WERI-Rb-1 (cell line): Measurements from ENCODE around the gene DMD.

Experiments used
- DNase-seq: peaks from one replicate; pipeline ENCODE4 v3.0.0-alpha.2; 2020
- H3K27ac ChIP-seq: fragments of 250-450 bp; sonication (Bioruptor Pico); 2 replicates; pipeline ENCODE4 v1.5.1; 2020; ENCODE audit warnings: mild to moderate bottlenecking, moderate library complexity
- H3K27me3 ChIP-seq: fragments of 250-450 bp; sonication (Bioruptor Pico); 2 replicates; pipeline ENCODE4 v1.5.1; 2021; ENCODE audit warnings: mild to moderate bottlenecking, low read depth, moderate library complexity; ENCODE audit not compliant: insufficient read depth, severe bottlenecking
- H3K36me3 ChIP-seq: fragments of 250-450 bp; sonication (Bioruptor Pico); 2 replicates; pipeline ENCODE4 v1.5.1; 2020; ENCODE audit warnings: mild to moderate bottlenecking, moderate library complexity
- H3K4me3 ChIP-seq: 2 replicates; pipeline ENCODE4 v1.5.1; 2011; ENCODE audit warnings: low read depth, mild to moderate bottlenecking, control low read depth, low read length
- H3K9me3 ChIP-seq: fragments of 250-450 bp; sonication (Bioruptor Pico); 2 replicates; pipeline ENCODE4 v1.5.1; 2021; ENCODE audit warnings: mild to moderate bottlenecking, moderate library complexity; ENCODE audit not compliant: severe bottlenecking
- CTCF ChIP-seq: IDR thresholded peaks from 2 replicates; pipeline ENCODE4 v1.5.1; 2011; ENCODE audit warnings: low read depth, mild to moderate bottlenecking, control low read depth, inconsistent platforms, low read length

Gene DMD

DNA sequence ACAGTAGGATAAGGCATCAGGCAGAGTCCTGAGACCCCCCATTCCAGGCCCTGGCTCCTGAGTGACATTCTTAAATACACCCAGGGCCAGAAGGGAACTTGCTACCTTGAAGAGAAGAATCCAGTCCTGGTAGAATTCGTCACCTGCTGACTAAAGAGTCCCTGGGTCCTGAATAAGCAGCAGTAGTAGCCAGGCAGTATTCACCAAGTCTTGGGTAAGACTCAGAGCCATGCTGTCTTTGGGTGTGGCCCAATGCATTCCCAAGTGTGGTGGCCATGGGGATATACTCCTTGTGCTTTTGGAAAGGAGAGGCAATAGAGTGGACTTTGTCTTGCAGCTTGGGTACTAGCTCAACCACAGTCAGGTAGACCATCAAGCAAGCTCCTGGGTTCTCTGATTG lies 359.1 kb downstream of the DMD start:
- H3K4me3 ChIP-seq = no peak overlapping the region
- H3K27ac ChIP-seq = no peak overlapping the region
- no peak for DNase-seq
- TF ChIP-seq CTCF = no peak
- H3K27me3 ChIP-seq = no peaks in the 10 kb centered on the region
- H3K36me3 ChIP-seq = no peaks in the 10 kb centered on the region
- H3K9me3 ChIP-seq = no peaks in the 10 kb centered on the region

DNA sequence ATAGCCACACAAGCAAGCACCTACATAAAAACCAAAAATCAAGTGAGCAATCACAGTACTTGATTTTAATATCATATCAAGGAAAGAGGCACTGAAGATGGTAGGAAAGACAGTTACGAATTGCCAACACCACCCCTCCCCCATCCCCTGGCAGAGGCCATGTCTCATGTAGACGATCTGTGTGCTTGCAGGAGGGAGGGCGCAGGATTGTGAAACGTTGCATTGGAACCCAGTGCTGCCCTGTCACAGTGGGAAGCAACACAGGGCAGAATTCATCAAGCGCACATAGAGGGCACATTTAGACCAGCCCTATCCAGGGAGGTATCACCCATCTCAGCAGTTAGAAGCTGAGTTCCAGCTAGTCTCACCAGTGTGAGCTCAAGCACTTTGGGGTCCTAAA lies 359.8 kb downstream of the DMD start:
- Histone ChIP-seq H3K9me3 (no peaks in the 10 kb centered on the region), H3K27me3 (no peaks in the 10 kb centered on the region), H3K36me3 (no peaks in the 10 kb centered on the region), H3K27ac (no peak overlapping the region), H3K4me3 (no peak overlapping the region)
- no peak for TF ChIP-seq CTCF
- no peak for DNase-seq

GRCh38 chrX:32847921-32848320 lies 363.4 kb downstream of the DMD start:
- no peaks in the 10 kb centered on the region for H3K27me3 ChIP-seq
- no peak for TF ChIP-seq CTCF

GRCh38 chrX:32842053-32842452 lies 369.3 kb downstream of the DMD start:
- TF ChIP-seq CTCF = no peak

More at GRCh38 chrX:32847921-32848320, 363.4 kb downstream of the DMD start:
- H3K4me3 ChIP-seq = no peak overlapping the region
- no peak overlapping the region for H3K27ac ChIP-seq
- no peaks in the 10 kb centered on the region for H3K36me3 ChIP-seq
- no peak for DNase-seq
- no peaks in the 10 kb centered on the region for H3K9me3 ChIP-seq

GRCh38 chrX:32839781-32840180 lies 371.6 kb downstream of the DMD start:
- no peak overlapping the region for H3K27ac ChIP-seq
- H3K4me3 ChIP-seq = no peak overlapping the region
- H3K9me3 ChIP-seq = no peaks in the 10 kb centered on the region
- TF ChIP-seq CTCF = no peak
- H3K36me3 ChIP-seq = no peaks in the 10 kb centered on the region
- peaks cover 2% of the 10 kb centered on the region for H3K27me3 ChIP-seq
- no peak for DNase-seq

More at GRCh38 chrX:32842053-32842452, 369.3 kb downstream of the DMD start:
- DNase-seq = no peak
- Histone ChIP-seq H3K27ac (no peak overlapping the region), H3K36me3 (no peaks in the 10 kb centered on the region), H3K9me3 (no peaks in the 10 kb centered on the region), H3K27me3 (peaks cover 2% of the 10 kb centered on the region), H3K4me3 (no peak overlapping the region)

DNA sequence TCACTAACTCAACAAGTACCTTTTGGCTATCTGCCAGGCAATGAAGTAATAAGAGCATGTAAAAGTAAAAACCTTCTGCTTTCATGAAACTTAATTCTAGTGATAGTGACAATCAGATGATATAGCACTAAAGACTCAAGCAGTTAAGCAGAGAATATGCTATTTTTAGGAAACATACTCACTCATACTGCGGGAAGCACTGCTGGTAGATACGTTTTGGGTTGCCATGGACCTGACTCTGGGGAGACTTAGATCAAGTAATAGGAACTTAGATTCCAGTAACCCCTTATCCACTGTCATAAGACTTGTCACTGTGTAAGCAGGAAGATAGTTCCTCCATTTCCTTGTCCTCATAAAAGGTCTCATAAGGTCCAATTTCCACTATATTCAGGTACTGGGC lies 386.3 kb downstream of the DMD start:
- H3K27ac ChIP-seq = no peak overlapping the region
- H3K4me3 ChIP-seq = no peak overlapping the region
- no peaks in the 10 kb centered on the region for H3K9me3 ChIP-seq
- no peaks in the 10 kb centered on the region for H3K36me3 ChIP-seq
- TF ChIP-seq CTCF = no peak
- no peak for DNase-seq
- no peaks in the 10 kb centered on the region for H3K27me3 ChIP-seq
